Mucosa of gallbladder (tissue), 1 donor: ENCODE measurements around the gene RHAG. TPM values are rescaled to one million over a fixed set of nuclear protein-coding genes. Genes with fewer than 3 reads are reported as not detected.
"Not testable (repeated sequence)": the region's sequence is repeated elsewhere in the genome, so short reads cannot be mapped to it uniquely, and the experiment has no call there.

Experiments
- DNase-seq: peaks from one replicate; pipeline ENCODE4 v3.0.0-alpha.2; 2020; ENCODE audit warnings: low spot score
- total RNA-seq: library from RNA; stranded (reverse); gene quantifications from one replicate; pipeline ENCODE4 v1.2.1, GENCODE V29; 2021
- donor health status: DM: no; HTN: no; CAD: no.

Gene RHAG
- 0.52 TPM for total RNA-seq

- no peak for DNase-seq
Measured at GRCh38 chr6:49636713-49637349, at the start of gene RHAG. TSS of gene RHAG (minus strand) at chr6:49636839. CDS start at chr6:49636812, 27 bp downstream.

GRCh38 chr6:49676671-49677281 lies 40.1 kb upstream of the RHAG start:
- DNase-seq: peak; percentile 86

GRCh38 chr6:49675816-49676215 lies 39.2 kb upstream of the RHAG start:
- no peak for DNase-seq

- DNase-seq: no peak
Measured at GRCh38 chr6:49668083-49668511, 31.5 kb upstream of the RHAG start.

GRCh38 chr6:49666930-49667757 lies 30.5 kb upstream of the RHAG start:
- no peak for DNase-seq

- DNase-seq: no peak
Measured at GRCh38 chr6:49666480-49666879, 29.8 kb upstream of the RHAG start.

- DNase-seq: no peak
Measured at GRCh38 chr6:49664817-49665216, 28.2 kb upstream of the RHAG start.

GRCh38 chr6:49664054-49664453 lies 27.4 kb upstream of the RHAG start:
- not testable (repeated sequence) for DNase-seq

- no peak for DNase-seq
Measured at GRCh38 chr6:49662892-49663261, 26.2 kb upstream of the RHAG start.

GRCh38 chr6:49662231-49662891 lies 25.7 kb upstream of the RHAG start:
- DNase-seq: no peak

- DNase-seq: no peak
Measured at GRCh38 chr6:49653942-49654341, 17.3 kb upstream of the RHAG start.

GRCh38 chr6:49653438-49653837 lies 16.8 kb upstream of the RHAG start:
- DNase-seq: no peak

- DNase-seq: no peak
Measured at GRCh38 chr6:49651239-49651638, 14.6 kb upstream of the RHAG start.

GRCh38 chr6:49649988-49650387 lies 13.3 kb upstream of the RHAG start:
- no peak for DNase-seq

GRCh38 chr6:49648036-49648435 lies 11.4 kb upstream of the RHAG start:
- no peak for DNase-seq

GRCh38 chr6:49647476-49647875 lies 10.8 kb upstream of the RHAG start:
- no peak for DNase-seq

- no peak for DNase-seq
Measured at GRCh38 chr6:49646942-49647341, 10.3 kb upstream of the RHAG start.

- no peak for DNase-seq
Measured at GRCh38 chr6:49646130-49646824, 9.6 kb upstream of the RHAG start.

- DNase-seq: no peak
Measured at GRCh38 chr6:49645139-49645538, 8.5 kb upstream of the RHAG start.

- no peak for DNase-seq
Measured at GRCh38 chr6:49639177-49639817, 2.7 kb upstream of the RHAG start.

GRCh38 chr6:49637350-49637731 lies 702 bp upstream of the RHAG start:
- DNase-seq: no peak
